HCT116 (cell line): Measurements from ENCODE around the gene PPIP5K2. TPM values are rescaled to one million over a fixed set of nuclear protein-coding genes. Genes with fewer than 3 reads are reported as not detected.
A peak's percentile ranks its signal among the peaks of the same experiment; 100 is the strongest.

Experiments
- ATAC-seq: fragments of 200-7000 bp; cut with Tn5 transposase; 2 replicates; pipeline ENCODE4 v1.9.1; 2020; ENCODE audit warnings: mild to moderate bottlenecking, moderate library complexity
- Bru-seq: library from RNA; stranded (reverse); fragments of 400-500 nt; gene quantifications from one replicate; lab custom pipeline; 2021; lab: Mats Ljungman, UMichigan
- BruChase-seq, 2 experiments: library from RNA; stranded (reverse); fragments of 400-500 nt; gene quantifications; one replicate each; lab custom pipeline; 2021; lab: Mats Ljungman, UMichigan
- BruUV-seq: library from RNA; stranded (reverse); fragments of 400-500 nt; replicated peaks from 2 replicates; lab custom pipeline; 2021; lab: Mats Ljungman, UMichigan
- CTCF ChIA-PET: fragments of 300-600 bp; sonication (Branson Sonifier 250); formaldehyde crosslinking; loops from one replicate; lab custom pipeline; 2021; ENCODE audit warnings: antibody characterized with exemption; lab: Charles Lee
- POLR2A ChIA-PET: fragments of 300-600, 350-600 bp; sonication (Branson Sonifier 250); formaldehyde crosslinking; loops from one replicate; lab custom pipeline; 2021; ENCODE audit warnings: antibody characterized with exemption; lab: Charles Lee
- RAD21 ChIA-PET, 2 experiments: fragments of 300-600 bp; sonication (Branson Sonifier 250); formaldehyde crosslinking; loops; one replicate each; lab custom pipeline; 2023; ENCODE audit warnings: low total read pairs in 2 of 2; ENCODE audit not compliant: uncharacterized antibody in 2 of 2, unreplicated experiment in 2 of 2, low non-redundant PET in 1 of 2; lab: Charles Lee
- DNase-seq: peaks from one replicate; pipeline ENCODE4 v3.0.0-alpha.2; 2010; ENCODE audit warnings: low read depth, low spot score
- H2AFZ ChIP-seq: fragments of 200-600 bp; shearing (Covaris generic), sonication (generic); 2 replicates; pipeline ENCODE4 v1.6.1; 2017; ENCODE audit warnings: low read depth, mixed run types, mixed read lengths, antibody characterized with exemption, low read length; ENCODE audit not compliant: poor library complexity, severe bottlenecking
- H3K27ac ChIP-seq: 2 replicates; pipeline ENCODE4 v1.5.1; 2012; ENCODE audit warnings: low read depth, low read length
- H3K27me3 ChIP-seq: fragments of 200-600 bp; sonication (generic); 2 replicates; pipeline ENCODE4 v1.6.1; 2016; ENCODE audit warnings: mixed run types, low read length, mixed read lengths; ENCODE audit not compliant: insufficient read depth
- H3K36me3 ChIP-seq, 2 experiments: fragments of 200-500 bp in 1 of 2; fragments of 200-600 bp in 1 of 2; sonication (Bioruptor generic) in 1 of 2; sonication (generic) in 1 of 2; 2 replicates each; pipeline versions ENCODE4 v1.5.1 to v1.6.1; 2014 to 2016; ENCODE audit warnings: low read length in 2 of 2, inconsistent platforms in 1 of 2, mixed read lengths in 1 of 2, mixed run types in 1 of 2; ENCODE audit not compliant: insufficient read depth in 2 of 2, control insufficient read depth in 1 of 2
- H3K4me1 ChIP-seq, 2 experiments: fragments of 200-600 bp in 1 of 2; sonication (generic) in 1 of 2; 2 replicates each; pipeline versions ENCODE4 v1.5.1 to v1.6.1; 2012 to 2017; ENCODE audit warnings: low read length in 2 of 2, inconsistent platforms in 1 of 2, mild to moderate bottlenecking in 1 of 2, mixed read lengths in 1 of 2, mixed run types in 1 of 2, moderate library complexity in 1 of 2; ENCODE audit not compliant: insufficient read depth in 2 of 2, control insufficient read depth in 1 of 2
- H3K4me2 ChIP-seq: fragments of 200-600 bp; sonication (generic); 2 replicates; pipeline ENCODE4 v1.6.1; 2017; ENCODE audit warnings: mixed run types, low read length, mixed read lengths
- H3K4me3 ChIP-seq, 2 experiments: fragments of 200-600 bp in 1 of 2; sonication (generic) in 1 of 2; replicated peaks in 1 of 2; 2 replicates each; pipeline ENCODE4 v1.5.1; 2011 to 2016; ENCODE audit warnings: low read length in 2 of 2, control low read depth in 1 of 2, low read depth in 1 of 2, mild to moderate bottlenecking in 1 of 2, mixed read lengths in 1 of 2, mixed run types in 1 of 2
- H3K79me2 ChIP-seq: fragments of 200-600 bp; sonication (generic); 2 replicates; pipeline ENCODE4 v1.6.1; 2017; ENCODE audit warnings: mild to moderate bottlenecking, mixed run types, low read length, moderate library complexity, mixed read lengths; ENCODE audit not compliant: insufficient read depth
- H3K9ac ChIP-seq: fragments of 200-600 bp; sonication (generic); 2 replicates; pipeline ENCODE4 v1.6.1; 2016; ENCODE audit warnings: low read length, mixed read lengths
- H3K9me2 ChIP-seq: fragments of 200-600 bp; sonication (generic), shearing (Covaris generic); 2 replicates; pipeline ENCODE4 v1.6.1; 2017; ENCODE audit warnings: mixed run types, mild to moderate bottlenecking, moderate library complexity; ENCODE audit not compliant: insufficient read depth
- H3K9me3 ChIP-seq, 2 experiments: fragments of 200-500 bp in 1 of 2; fragments of 200-600 bp in 1 of 2; sonication (Bioruptor generic) in 1 of 2; sonication (generic) in 1 of 2; 2 replicates each; pipeline ENCODE4 v1.6.1; 2014 to 2017; ENCODE audit warnings: low read length in 2 of 2, mixed read lengths in 2 of 2, inconsistent platforms in 1 of 2, low read depth in 1 of 2, mild to moderate bottlenecking in 1 of 2, mixed run types in 1 of 2, moderate library complexity in 1 of 2; ENCODE audit not compliant: control insufficient read depth in 1 of 2, insufficient read depth in 1 of 2
- H4K20me1 ChIP-seq: fragments of 200-600 bp; sonication (generic), shearing (Covaris generic); 2 replicates; pipeline ENCODE4 v1.6.1; 2017; ENCODE audit warnings: mixed run types, mild to moderate bottlenecking, moderate library complexity; ENCODE audit not compliant: insufficient read depth
- ATF3 ChIP-seq: IDR thresholded peaks from 2 replicates; pipeline ENCODE4 v1.6.1; 2012
- CBX3 ChIP-seq: IDR thresholded peaks from 2 replicates; pipeline ENCODE4 v1.6.1; 2012; ENCODE audit warnings: low read depth
- CEBPB ChIP-seq: IDR thresholded peaks from 2 replicates; pipeline ENCODE4 v1.6.1; 2012; ENCODE audit warnings: low read depth
- CTCF ChIP-seq, 3 experiments: fragments of 200-600 bp in 1 of 3; sonication (generic) in 1 of 3; IDR thresholded peaks in 2 of 3; conservative IDR thresholded peaks in 1 of 3; 2 replicates each; pipeline ENCODE4 v1.5.1; 2012 to 2017; ENCODE audit warnings: low read depth in 2 of 3, low read length in 2 of 3, antibody characterized with exemption in 1 of 3, borderline replicate concordance in 1 of 3, control low read depth in 1 of 3, mild to moderate bottlenecking in 1 of 3, mixed read lengths in 1 of 3, mixed run types in 1 of 3, moderate library complexity in 1 of 3; ENCODE audit not compliant: insufficient read depth in 1 of 3
- EGR1 ChIP-seq: IDR thresholded peaks from 2 replicates; pipeline ENCODE4 v1.6.1; 2012; ENCODE audit warnings: low read depth
- ELF1 ChIP-seq: IDR thresholded peaks from 2 replicates; pipeline ENCODE4 v1.6.1; 2012; ENCODE audit warnings: low read depth, borderline replicate concordance
- EZH2 ChIP-seq: fragments of 200-600 bp; sonication (generic); IDR thresholded peaks from 2 replicates; pipeline ENCODE4 v1.6.1; 2017; ENCODE audit warnings: antibody characterized with exemption, mixed run types
- JUND ChIP-seq: IDR thresholded peaks from 2 replicates; pipeline ENCODE4 v1.6.1; 2012
- POLR2A ChIP-seq: IDR thresholded peaks from 2 replicates; pipeline ENCODE4 v1.7.0; 2011; ENCODE audit warnings: borderline replicate concordance; ENCODE audit not compliant: insufficient read depth, insufficient read length; ENCODE audit errors: extremely low read depth
- POLR2AphosphoS5 ChIP-seq: IDR thresholded peaks from 2 replicates; pipeline ENCODE4 v1.6.1; 2011; ENCODE audit warnings: mild to moderate bottlenecking, low read depth, low read length, moderate library complexity
- RAD21 ChIP-seq: IDR thresholded peaks from 2 replicates; pipeline ENCODE4 v1.6.1; 2012; ENCODE audit warnings: low read depth, mild to moderate bottlenecking
- SIN3A ChIP-seq: IDR thresholded peaks from 2 replicates; pipeline ENCODE4 v1.6.1; 2012; ENCODE audit warnings: low read depth
- SP1 ChIP-seq: IDR thresholded peaks from 2 replicates; pipeline ENCODE4 v1.6.1; 2012; ENCODE audit warnings: low read depth
- SRF ChIP-seq: IDR thresholded peaks from 2 replicates; pipeline ENCODE4 v1.6.1; 2012; ENCODE audit warnings: low read depth
- TCF7L2 ChIP-seq: IDR thresholded peaks from 2 replicates; pipeline ENCODE4 v1.7.0; 2011; ENCODE audit warnings: borderline replicate concordance, inconsistent platforms; ENCODE audit not compliant: insufficient read depth, insufficient read length; ENCODE audit errors: extremely low read depth
- ZBTB33 ChIP-seq: IDR thresholded peaks from 2 replicates; pipeline ENCODE4 v1.6.1; 2011; ENCODE audit warnings: mild to moderate bottlenecking, low read length, moderate library complexity; ENCODE audit not compliant: insufficient replicate concordance; ENCODE audit errors: extremely low read depth
- ZFX ChIP-seq: fragments of 450-650 bp; IDR thresholded peaks from 2 replicates; pipeline ENCODE4 v1.6.1; 2017
- intact Hi-C: fragments of 100-400 bp; cut with micrococcal nuclease; formaldehyde crosslinking; loops from 2 replicates; pipeline ENCODE4 v1.10.0; 2022
- long read RNA-seq: library from polyadenylated mRNA; unstranded; transcript quantifications from one replicate; pipeline ENCODE4 v2.0.0, GENCODE V29; 2021; ENCODE audit not compliant: unreplicated experiment
- polyA plus RNA-seq: library from polyadenylated mRNA; unstranded; fragments of >200 nt; gene quantifications from 2 replicates; pipeline ENCODE4 v1.2.1, GENCODE V29; 2012; ENCODE audit warnings: missing spikeins
- total RNA-seq: library from RNA; stranded (reverse); gene quantifications from one replicate; pipeline ENCODE4 v1.2.1, GENCODE V29; 2021; ENCODE audit not compliant: unreplicated experiment

Gene PPIP5K2
- total RNA-seq: 45.8 TPM
- 6.5 and 8.8 TPM in 2 replicates for polyA plus RNA-seq
- percentile 72 among the genes with signal in this experiment for Bru-seq, nascent RNA
- percentile 80 among the genes with signal in this experiment for BruChase-seq, experiment 1, labeled RNA remaining after a 6-hour chase
- percentile 72 among the genes with signal in this experiment for BruChase-seq, experiment 2, labeled RNA remaining after a 2-hour chase
- long read RNA-seq, partial matches to known transcripts: 10 of 29 reads
- long read RNA-seq, other reads (novel, unspliced or antisense): 19 of 29 reads

- H3K4me3 ChIP-seq: peak within 1 kb of the TSS; percentile 83 to 88
- ATAC-seq (peak; percentile 92), DNase-seq (peak; percentile 99)
- H3K27me3 ChIP-seq: no peaks in the 10 kb centered on the region
- H3K9me2 ChIP-seq: no peaks in the 10 kb centered on the region
- intact Hi-C loops: loop anchor here (10.0 kb wide), 1 partner anchor 345 kb away; no protein-coding TSS in a partner anchor
- ChIA-PET CTCF (interaction anchor here (1.2 kb wide), 1 partner anchor 439 kb away, joined by 4 read pairs; no protein-coding TSS in a partner anchor), POLR2A (interaction anchor here (0.8 to 1.4 kb wide), 5 partner anchors 9 to 138 kb away, joined by 3 to 5 read pairs (median 4); partner anchors contain the start of gene MACIR), RAD21 (no interaction called here)
- peak within 1 kb of the TSS; percentile 85 for H3K4me2 ChIP-seq
- peak within 1 kb of the TSS; percentile 84 for H2AFZ ChIP-seq
- H4K20me1 ChIP-seq: no peaks in the 10 kb centered on the region
- H3K79me2 ChIP-seq: peaks cover 80% of the 10 kb centered on the region
- H3K9ac ChIP-seq: peak within 1 kb of the TSS; percentile 91
- H3K4me1 ChIP-seq: peaks cover 5 to 13% of the 10 kb centered on the region in 2 experiments; a peak in 3 of 4 replicates
- no peaks in the 10 kb centered on the region for H3K9me3 ChIP-seq
- no TSS peak for BruUV-seq
- peak within 1 kb of the TSS; percentile 93 for H3K27ac ChIP-seq
- H3K36me3 ChIP-seq: no peaks in the 10 kb centered on the region
- TF ChIP-seq EGR1: peak; percentile 54; the same call in 1 of the 2 replicates
- no peak for TF ChIP-seq RAD21
- TF ChIP-seq CBX3: peak; percentile 98
- no peak for TF ChIP-seq ATF3
- no peak for TF ChIP-seq JUND
- TF ChIP-seq POLR2A: peak; percentile 42
- TF ChIP-seq SRF: peak; percentile 95
- TF ChIP-seq ZFX: peak; percentile 80
- TF ChIP-seq ZBTB33: peak; percentile 84
- no peak for TF ChIP-seq EZH2
- TF ChIP-seq CEBPB: peak; percentile 41; the same call in 1 of the 2 replicates
- peak; percentile 92 for TF ChIP-seq SIN3A
- TF ChIP-seq TCF7L2: peak; percentile 33
- TF ChIP-seq ELF1: peak; percentile 78
- TF ChIP-seq POLR2AphosphoS5: peak; percentile 76
- no peak for TF ChIP-seq CTCF (IDR thresholded peaks at IDR 0.05 in 2 of 3, conservative IDR thresholded peaks at IDR 0.05 in 1 of 3; ENCODE audit: borderline replicate concordance in 1 of 3, insufficient read depth in 1 of 3, low read depth in 2 of 3, low read length in 2 of 3)
- TF ChIP-seq SP1: peak; percentile 88
Observed at GRCh38 chr5:103119765-103120606, at the start of gene PPIP5K2, which contains the start of gene GIN1. TSS of gene PPIP5K2 (plus strand) at chr5:103120301. CDS start at chr5:103129590, 9,289 bp downstream. TSS of gene GIN1 (minus strand) at chr5:103120138. CDS start at chr5:103108707, 11,431 bp downstream.
